Retinal pigment epithelial cell (primary cell): ENCODE measurements around the gene ANKMY1.

Experiments used
- DNase-seq: peaks from one replicate; pipeline ENCODE4 v3.0.0-alpha.2; 2010; ENCODE audit warnings: low read depth
- H3K4me3 ChIP-seq: 2 replicates; pipeline ENCODE4 v1.5.1; 2011; ENCODE audit warnings: mild to moderate bottlenecking, low read length, control low read depth, moderate library complexity
- TF ChIP-seq, protein P1 (sequence below): conservative IDR thresholded peaks from 2 replicates; pipeline ENCODE4 v1.5.1; 2011; ENCODE audit warnings: low read depth, low read length, control low read depth, inconsistent platforms

The ANKMY1 gene

DNA sequence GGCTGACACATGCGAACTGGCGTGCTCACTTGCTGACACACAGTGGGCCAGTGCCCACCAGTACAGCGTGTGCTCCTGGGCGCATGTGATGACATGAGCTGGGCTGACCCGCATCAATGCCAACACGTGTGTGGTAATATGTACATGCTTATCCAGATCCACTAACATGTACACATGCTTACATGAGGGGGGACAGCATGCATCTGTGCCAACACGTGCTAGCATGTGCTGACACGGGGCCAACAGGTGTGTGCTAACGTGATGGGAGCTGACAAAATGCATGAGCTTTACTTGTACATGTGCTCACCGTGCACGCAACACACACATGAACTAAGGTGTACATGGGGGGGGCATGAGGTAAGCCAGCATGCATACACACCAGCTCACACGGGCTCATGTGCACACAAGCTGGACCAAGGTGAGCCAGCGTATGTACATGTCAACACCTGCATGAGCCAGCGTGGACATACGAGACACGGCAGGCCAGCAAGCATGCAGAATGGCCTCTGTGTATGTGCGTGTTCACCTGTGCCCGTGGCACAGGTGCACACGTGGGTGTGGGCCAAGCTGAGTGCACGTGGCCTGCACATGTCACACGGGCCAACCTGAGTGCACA is 93.8 kb downstream of the ANKMY1 start:
- no peak for DNase-seq
- no peak overlapping the region for H3K4me3 ChIP-seq
- TF ChIP-seq, protein P1, sequence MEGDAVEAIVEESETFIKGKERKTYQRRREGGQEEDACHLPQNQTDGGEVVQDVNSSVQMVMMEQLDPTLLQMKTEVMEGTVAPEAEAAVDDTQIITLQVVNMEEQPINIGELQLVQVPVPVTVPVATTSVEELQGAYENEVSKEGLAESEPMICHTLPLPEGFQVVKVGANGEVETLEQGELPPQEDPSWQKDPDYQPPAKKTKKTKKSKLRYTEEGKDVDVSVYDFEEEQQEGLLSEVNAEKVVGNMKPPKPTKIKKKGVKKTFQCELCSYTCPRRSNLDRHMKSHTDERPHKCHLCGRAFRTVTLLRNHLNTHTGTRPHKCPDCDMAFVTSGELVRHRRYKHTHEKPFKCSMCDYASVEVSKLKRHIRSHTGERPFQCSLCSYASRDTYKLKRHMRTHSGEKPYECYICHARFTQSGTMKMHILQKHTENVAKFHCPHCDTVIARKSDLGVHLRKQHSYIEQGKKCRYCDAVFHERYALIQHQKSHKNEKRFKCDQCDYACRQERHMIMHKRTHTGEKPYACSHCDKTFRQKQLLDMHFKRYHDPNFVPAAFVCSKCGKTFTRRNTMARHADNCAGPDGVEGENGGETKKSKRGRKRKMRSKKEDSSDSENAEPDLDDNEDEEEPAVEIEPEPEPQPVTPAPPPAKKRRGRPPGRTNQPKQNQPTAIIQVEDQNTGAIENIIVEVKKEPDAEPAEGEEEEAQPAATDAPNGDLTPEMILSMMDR: no peak

DNA sequence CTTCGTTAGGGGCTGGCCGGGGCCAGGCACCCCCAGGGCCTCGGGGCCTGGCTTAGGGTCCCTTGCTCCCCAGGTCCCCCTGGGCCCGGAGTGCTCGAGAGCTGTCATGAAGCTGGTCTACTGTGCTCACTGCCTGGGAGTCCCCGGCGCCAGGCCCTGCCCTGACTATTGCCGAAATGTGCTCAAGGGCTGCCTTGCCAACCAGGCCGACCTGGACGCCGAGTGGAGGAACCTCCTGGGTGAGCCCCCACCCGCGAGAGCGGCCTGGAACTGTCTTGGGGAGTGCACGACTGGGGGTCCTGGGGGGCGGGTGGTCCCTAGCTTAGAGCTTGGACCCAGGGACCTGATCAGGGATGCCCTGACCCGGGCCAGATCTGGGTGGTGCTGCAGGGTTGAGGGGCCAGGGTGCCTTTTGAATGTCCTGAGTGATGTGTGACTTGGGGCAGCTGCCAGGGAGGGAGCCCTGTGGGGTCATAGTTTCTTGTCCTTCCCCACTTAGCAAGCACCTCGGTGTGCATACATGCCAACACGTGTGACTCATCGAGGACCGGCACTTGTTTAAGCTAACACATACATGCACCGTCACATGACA is 94.4 kb downstream of the ANKMY1 start:
- H3K4me3 ChIP-seq: no peak overlapping the region
- DNase-seq: no peak
- TF ChIP-seq, protein P1: no peak

DNA sequence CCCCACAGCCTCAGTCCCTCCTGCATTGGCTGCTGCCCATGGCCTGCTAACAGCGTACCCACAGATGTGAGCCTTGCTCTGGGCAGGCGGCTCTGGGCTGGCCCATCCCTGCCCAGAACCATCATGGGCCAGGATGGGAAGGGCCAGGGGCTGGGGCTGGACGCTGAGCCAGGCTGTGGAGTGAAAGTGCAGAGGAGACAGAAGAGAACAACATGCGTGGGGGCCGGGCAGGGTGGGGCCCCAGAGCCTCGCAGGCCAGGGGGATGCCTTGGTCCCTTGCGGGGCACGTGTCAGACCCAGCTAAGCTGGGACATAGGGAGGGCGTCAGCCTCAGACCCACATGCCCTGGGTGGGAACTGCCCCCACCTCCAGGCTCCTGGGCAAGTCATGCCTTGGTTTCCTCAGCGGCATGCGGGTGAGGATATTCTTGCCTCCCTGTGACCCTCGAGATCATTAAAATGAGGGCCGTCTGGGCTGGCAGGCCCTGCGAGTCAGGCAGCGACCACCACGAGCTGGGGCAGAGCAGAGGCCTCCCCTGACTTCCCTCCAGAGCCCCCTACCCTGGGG is 95.0 kb downstream of the ANKMY1 start:
- H3K4me3 ChIP-seq: no peak overlapping the region
- DNase-seq: no peak
- TF ChIP-seq, protein P1: no peak

DNA sequence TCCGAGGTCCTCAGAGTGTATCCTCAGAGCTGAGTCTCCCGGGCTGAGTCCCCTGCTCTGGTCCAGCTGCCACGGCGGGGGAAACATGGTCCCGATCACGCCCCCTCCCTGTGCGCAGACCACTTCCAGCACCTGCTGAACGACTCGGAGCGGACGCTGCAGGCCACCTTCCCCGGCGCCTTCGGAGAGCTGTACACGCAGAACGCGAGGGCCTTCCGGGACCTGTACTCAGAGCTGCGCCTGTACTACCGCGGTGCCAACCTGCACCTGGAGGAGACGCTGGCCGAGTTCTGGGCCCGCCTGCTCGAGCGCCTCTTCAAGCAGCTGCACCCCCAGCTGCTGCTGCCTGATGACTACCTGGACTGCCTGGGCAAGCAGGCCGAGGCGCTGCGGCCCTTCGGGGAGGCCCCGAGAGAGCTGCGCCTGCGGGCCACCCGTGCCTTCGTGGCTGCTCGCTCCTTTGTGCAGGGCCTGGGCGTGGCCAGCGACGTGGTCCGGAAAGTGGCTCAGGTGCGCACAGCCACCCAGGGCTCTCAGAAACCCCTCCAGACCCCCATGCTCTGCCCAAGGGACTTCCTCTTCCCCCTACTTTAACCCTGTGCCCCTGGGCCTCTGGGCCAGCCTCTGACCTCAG is 95.6 kb downstream of the ANKMY1 start:
- no peak for DNase-seq
- H3K4me3 ChIP-seq: no peak overlapping the region
- TF ChIP-seq, protein P1: no peak

DNA sequence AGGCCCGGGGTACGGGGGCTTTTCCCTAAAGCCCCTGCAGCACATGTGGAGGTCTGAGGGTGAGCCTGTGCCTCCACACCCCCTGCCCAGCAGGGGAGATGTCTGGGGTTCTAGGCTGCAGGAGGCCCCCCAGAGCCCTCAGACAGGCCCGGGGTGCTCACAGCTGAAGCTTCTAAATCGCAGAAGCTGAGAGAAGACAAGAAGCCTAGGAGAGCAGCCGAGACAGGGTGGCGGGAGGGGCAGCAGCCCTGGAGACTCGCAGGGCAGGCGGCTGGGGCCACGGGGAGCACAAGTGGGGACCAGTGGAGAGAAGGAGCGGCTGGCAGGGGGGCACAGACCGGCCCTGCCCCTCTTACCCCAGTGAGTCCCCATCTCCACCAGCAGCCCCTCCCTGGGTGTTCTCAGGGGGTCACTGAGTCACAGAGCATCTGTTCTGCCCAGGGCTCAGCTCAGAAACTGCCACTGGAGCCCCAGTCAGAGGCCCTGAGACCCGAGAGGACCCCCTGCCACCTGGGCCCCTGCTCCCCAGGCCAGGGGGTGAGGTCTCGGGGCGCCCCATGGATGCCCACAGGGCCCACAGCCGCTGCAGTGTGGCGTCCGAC is 96.2 kb downstream of the ANKMY1 start:
- H3K4me3 ChIP-seq: no peak overlapping the region
- TF ChIP-seq, protein P1: no peak
- no peak for DNase-seq

DNA sequence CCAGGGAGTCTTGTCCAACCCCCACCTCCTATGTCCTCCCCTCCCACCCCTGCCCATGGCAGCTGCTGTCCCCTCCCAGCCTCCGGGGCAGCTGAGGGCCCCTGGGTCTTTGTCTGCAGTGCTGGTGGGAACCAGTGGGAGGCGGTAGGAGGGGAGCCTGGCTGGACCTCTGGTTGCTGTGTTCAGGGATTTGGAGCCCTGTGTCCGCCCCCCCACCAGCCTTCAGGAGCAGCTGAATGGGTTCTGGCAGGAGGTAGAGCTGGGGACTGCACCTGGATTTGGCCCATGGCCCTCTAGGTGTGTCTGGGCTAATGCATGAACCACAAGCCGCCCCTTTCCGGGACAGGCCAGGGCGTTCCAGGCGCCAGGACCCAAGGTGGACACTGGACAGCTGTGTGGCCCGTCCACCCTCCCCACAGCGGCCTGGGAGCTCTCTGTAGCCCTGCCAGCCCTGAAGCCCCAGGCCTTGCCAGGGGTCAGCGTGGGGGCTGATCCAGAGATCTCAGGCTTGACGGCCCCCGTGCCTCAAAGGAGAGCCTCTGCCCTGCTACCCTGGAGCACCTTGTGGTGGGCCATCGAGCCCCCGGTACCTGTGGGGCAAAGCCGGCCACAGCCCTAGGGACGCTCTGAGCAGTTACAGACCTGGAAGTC is 96.9 kb downstream of the ANKMY1 start:
- H3K4me3 ChIP-seq: no peak overlapping the region
- TF ChIP-seq, protein P1: peak; percentile 26
- DNase-seq: no peak
